ENCODE measurements around the gene DHRS12. TPM values are rescaled to one million over a fixed set of nuclear protein-coding genes. Genes with fewer than 3 reads are reported as not detected.

Gene DHRS12
- total and polyA plus RNA-seq, 8 donors: 4.2 to 27.2 (median 14.1) TPM; not detected in 1

DNA sequence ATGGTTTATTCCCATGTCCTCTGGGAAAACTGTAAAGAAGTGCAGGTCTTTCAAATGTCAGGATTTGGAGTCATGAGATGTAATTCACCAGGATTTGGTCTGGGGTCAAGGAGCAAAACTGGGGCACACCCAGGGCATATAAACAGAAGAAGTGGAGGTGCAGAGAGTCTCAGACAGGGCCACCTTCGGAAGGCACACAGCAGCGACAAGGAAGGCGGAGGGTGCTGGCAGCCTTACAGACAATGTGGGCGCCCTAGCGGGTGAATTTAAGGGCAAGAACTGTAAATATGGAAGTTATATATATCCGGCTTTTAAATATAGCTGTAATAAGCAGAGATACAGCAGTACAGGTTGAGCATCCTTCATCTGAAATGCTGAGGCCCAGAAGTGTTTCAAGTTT is 31.2 kb downstream of the DHRS12 start:
- Histone ChIP-seq H3K27me3 (no peaks in the 10 kb centered on the region), H3K36me3 (peaks cover 0 to 19% (median 7%) of the 10 kb centered on the region in 4 donors), H3K27ac (no peak overlapping the region), H3K4me1 (peaks cover 28 to 51% (median 36%) of the 10 kb centered on the region in 4 donors), H3K9me3 (no peaks in the 10 kb centered on the region), H3K4me3 (no peak overlapping the region)
- TF ChIP-seq, protein P1, sequence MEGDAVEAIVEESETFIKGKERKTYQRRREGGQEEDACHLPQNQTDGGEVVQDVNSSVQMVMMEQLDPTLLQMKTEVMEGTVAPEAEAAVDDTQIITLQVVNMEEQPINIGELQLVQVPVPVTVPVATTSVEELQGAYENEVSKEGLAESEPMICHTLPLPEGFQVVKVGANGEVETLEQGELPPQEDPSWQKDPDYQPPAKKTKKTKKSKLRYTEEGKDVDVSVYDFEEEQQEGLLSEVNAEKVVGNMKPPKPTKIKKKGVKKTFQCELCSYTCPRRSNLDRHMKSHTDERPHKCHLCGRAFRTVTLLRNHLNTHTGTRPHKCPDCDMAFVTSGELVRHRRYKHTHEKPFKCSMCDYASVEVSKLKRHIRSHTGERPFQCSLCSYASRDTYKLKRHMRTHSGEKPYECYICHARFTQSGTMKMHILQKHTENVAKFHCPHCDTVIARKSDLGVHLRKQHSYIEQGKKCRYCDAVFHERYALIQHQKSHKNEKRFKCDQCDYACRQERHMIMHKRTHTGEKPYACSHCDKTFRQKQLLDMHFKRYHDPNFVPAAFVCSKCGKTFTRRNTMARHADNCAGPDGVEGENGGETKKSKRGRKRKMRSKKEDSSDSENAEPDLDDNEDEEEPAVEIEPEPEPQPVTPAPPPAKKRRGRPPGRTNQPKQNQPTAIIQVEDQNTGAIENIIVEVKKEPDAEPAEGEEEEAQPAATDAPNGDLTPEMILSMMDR (IDR thresholded peaks at IDR 0.05): no peak
- TF ChIP-seq POLR2AphosphoS5 (IDR thresholded peaks at IDR 0.05) (no peak), EP300 (IDR thresholded peaks at IDR 0.05) (no peak), POLR2A (IDR thresholded peaks at IDR 0.05) (no peak)
- WGBS, 5 donors: 56 to 84% (median 78%) methylated on average over 6 of the region's 6 CpGs
- no peak for DNase-seq
- intact Hi-C loops (cut with DNase I; ENCODE audit: low total_unique reads): no loop called here

DNA sequence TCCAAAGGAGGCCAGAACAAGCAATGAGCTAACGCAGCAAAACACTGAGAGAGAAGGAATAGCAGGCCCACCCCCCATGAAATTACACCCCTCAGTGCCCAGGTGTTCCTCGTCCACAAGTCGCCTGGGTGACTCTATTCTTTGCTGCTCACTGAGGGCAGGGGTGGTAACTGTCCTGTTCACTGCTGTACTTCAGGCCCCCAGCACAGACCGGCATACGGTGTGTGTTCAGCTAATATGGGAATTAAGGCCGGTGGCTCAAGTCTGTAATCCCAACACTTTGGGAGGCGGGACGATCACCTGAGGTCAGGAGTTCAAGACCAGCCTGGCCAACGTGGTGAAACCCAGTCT is 31.9 kb downstream of the DHRS12 start:
- no peak overlapping the region for H3K4me3 ChIP-seq
- H3K27ac ChIP-seq: peak overlapping the region; percentile 62 to 88 (median 79)
- no peak for TF ChIP-seq EP300 (IDR thresholded peaks at IDR 0.05)
- H3K4me1 ChIP-seq: peaks cover 28 to 51% (median 36%) of the 10 kb centered on the region in 4 donors
- H3K9me3 ChIP-seq: no peaks in the 10 kb centered on the region
- H3K36me3 ChIP-seq: peaks cover 0 to 23% (median 11%) of the 10 kb centered on the region in 4 donors
- intact Hi-C loops (cut with DNase I; ENCODE audit: low total_unique reads): no loop called here
- WGBS, 5 donors: 85 to 89% (median 88%) methylated on average over 7 to 9 of the region's 9 CpGs
- DNase-seq: no peak
- no peaks in the 10 kb centered on the region for H3K27me3 ChIP-seq

DNA sequence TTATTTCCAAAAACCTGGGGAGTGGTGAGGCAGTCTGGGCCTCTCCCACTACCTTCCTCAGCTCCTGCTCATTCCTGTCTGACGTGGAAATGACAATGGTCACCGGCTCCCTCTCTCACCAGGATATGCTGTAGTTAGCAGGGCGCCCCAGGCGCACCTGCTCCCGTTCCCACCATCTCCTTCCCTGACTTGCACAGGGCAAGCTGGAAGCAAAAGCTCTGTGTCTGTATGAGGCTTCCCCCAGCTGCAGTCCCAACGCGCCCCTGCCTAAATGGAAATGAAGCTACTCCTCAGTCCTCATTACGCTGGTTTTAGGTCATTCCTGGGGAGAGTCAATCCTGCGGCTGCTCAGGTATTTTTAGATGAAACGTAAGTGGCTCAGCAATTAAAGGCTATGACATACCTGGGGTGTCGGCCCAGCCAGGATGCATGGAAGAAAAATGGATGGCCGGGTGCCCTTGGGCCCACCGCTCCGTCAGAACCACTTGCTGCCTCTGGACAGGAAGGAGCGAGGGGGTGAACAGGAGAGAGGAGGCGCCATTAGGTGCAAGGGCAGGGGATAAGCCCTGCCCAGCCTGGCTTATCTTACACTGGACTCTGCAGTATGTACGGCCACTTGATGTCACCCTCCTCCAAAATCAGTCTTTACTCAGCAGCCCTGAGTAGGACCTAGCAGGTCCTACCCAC is 32.4 kb downstream of the DHRS12 start:
- TF ChIP-seq, protein P1 (IDR thresholded peaks at IDR 0.05): no peak
- TF ChIP-seq POLR2AphosphoS5 (IDR thresholded peaks at IDR 0.05): no peak
- no peak for TF ChIP-seq EP300 (IDR thresholded peaks at IDR 0.05)
- no peak for TF ChIP-seq POLR2A (IDR thresholded peaks at IDR 0.05)
- peaks cover 28 to 51% (median 36%) of the 10 kb centered on the region in 4 donors for H3K4me1 ChIP-seq
- peak in 1 of 2 donors; percentile 40 for DNase-seq
- intact Hi-C loops (cut with DNase I; ENCODE audit: low total_unique reads): no loop called here
- no peaks in the 10 kb centered on the region for H3K9me3 ChIP-seq
- H3K27ac ChIP-seq: peak overlapping the region; percentile 62 to 88 (median 79)
- H3K27me3 ChIP-seq: no peaks in the 10 kb centered on the region
- 63 to 82% (median 73%) methylated on average over 17 of the region's 17 CpGs for WGBS, 5 donors
- H3K36me3 ChIP-seq: peaks cover 0 to 26% (median 17%) of the 10 kb centered on the region in 4 donors
- H3K4me3 ChIP-seq: no peak overlapping the region

DNA sequence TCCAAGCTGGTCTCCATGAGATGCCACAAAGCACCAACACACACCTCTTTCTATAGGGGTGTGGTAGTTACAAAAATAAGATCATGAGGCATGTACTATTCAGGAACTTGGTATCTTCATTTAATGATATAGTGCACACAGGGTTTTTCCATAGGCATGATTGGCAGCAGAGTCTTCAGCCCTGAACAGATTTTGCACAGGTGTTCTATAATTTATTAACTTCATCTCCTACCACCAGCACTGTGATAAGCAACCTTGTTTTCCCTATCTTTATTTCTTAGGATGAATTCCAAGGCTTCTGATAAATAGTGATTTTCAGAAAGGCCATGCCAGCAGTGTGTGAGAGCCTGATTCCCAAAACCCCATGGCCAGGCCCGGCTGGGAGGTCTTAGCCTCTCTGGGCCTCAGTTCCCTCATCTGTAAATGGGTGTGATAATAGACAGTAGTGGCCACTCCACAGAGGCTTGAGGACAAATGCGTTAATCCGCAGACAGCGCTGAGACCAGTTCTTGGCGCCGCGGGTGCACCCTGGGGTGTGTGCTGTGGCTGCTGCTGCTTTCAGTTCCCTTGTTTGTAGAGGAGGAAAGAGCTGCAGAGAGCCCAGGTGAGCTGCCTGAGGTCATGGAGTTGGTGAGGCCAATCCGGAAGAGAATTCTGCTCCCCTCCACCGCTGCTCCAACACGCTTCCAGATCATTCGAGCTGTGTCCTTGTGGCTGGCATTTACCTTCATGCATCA is 33.1 kb downstream of the DHRS12 start:
- WGBS, 5 donors: 25 to 72% (median 60%) methylated on average over 10 to 11 of the region's 11 CpGs
- H3K27me3 ChIP-seq: no peaks in the 10 kb centered on the region
- no peak for TF ChIP-seq EP300 (IDR thresholded peaks at IDR 0.05)
- TF ChIP-seq, protein P1 (IDR thresholded peaks at IDR 0.05): no peak
- peak in 2 of 3 donors; percentile 27 to 52 for TF ChIP-seq POLR2AphosphoS5 (IDR thresholded peaks at IDR 0.05)
- peaks cover 28 to 51% (median 36%) of the 10 kb centered on the region in 4 donors for H3K4me1 ChIP-seq
- peak overlapping the region; percentile 62 to 88 (median 79) for H3K27ac ChIP-seq
- no peaks in the 10 kb centered on the region for H3K9me3 ChIP-seq
- no peak overlapping the region for H3K4me3 ChIP-seq
- peak; percentile 49 to 73 for DNase-seq
- H3K36me3 ChIP-seq: peaks cover 0 to 26% (median 22%) of the 10 kb centered on the region in 4 donors
- intact Hi-C loops (cut with DNase I; ENCODE audit: low total_unique reads): no loop called here
